Activated naive CD4-positive, alpha-beta T cell treated with anti-CD3 and anti-CD28 coated beads, Interleukin-2, amount 10 ng/mL, durations not matched to agents 5 hours and 36 hours (primary cell): ENCODE results near the gene FHIP2A. TPM values are rescaled to one million over a fixed set of nuclear protein-coding genes. Genes with fewer than 3 reads are reported as not detected.

ENCODE experiments used
- total RNA-seq, 2 experiments: library from RNA; stranded (reverse); gene quantifications; one replicate each; pipeline ENCODE4 v1.2.3, GENCODE V29; 2021

The FHIP2A gene, protein sequence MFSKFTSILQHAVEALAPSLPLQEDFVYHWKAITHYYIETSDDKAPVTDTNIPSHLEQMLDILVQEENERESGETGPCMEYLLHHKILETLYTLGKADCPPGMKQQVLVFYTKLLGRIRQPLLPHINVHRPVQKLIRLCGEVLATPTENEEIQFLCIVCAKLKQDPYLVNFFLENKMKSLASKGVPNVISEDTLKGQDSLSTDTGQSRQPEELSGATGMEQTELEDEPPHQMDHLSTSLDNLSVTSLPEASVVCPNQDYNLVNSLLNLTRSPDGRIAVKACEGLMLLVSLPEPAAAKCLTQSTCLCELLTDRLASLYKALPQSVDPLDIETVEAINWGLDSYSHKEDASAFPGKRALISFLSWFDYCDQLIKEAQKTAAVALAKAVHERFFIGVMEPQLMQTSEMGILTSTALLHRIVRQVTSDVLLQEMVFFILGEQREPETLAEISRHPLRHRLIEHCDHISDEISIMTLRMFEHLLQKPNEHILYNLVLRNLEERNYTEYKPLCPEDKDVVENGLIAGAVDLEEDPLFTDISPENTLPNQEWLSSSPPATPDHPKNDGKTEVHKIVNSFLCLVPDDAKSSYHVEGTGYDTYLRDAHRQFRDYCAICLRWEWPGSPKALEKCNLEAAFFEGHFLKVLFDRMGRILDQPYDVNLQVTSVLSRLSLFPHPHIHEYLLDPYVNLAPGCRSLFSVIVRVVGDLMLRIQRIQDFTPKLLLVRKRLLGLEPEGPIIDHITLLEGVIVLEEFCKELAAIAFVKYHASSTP
- total RNA-seq: 10 to 100 TPM; 24.0 to 24.1 TPM

DNA sequence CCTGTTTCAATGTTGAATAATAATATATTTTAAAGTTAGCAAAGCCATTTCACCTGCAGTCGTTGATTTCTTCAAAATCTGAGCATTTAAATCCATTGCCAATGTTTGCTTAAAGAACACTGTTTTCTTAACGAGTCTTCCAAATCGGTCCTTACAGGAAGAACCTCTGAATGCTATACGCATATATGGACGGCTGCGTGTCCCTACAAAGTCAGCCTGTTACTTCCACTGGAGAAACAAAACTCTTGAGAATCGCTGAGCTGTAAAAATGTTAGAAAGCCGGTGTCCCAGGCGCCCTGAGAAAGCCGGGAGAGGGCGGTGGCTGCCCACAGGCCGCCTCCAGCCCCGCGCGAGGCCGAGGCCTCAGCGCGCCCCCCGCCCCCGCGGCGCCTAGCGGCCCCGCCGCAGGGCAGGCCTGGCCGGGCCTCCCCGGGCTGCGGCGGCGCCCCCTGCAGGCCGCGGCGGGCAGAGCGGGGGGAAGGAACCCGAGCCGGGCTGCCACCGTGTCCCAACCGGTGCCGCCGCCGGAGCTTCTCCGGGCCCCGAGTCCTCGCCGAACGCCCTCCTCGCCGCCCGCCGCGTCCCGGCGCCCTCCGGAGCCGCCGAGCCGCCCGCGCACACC, at the start of gene FHIP2A:
Gene FHIP2A, plus strand, starts transcription at position 488 of the 622 bp plus-strand sequence. CDS start 299 bp downstream, outside the sequence.

Other genes with a start within 250 kb of the FHIP2A start
- 100 to 1,000 TPM; 162 to 166 TPM for gene ABLIM1, start 163.5 kb upstream of the FHIP2A start, total RNA-seq
- 10 to 100 TPM; 11.8 to 12.5 TPM for gene TRUB1, start 116.4 kb downstream of the FHIP2A start, total RNA-seq